Measurements from ENCODE around the gene KLHDC9.

KLHDC9 gene

GRCh38 chr1:161145832-161146231 lies 47.7 kb downstream of the KLHDC9 start:
- TF ChIP-seq, protein P1, sequence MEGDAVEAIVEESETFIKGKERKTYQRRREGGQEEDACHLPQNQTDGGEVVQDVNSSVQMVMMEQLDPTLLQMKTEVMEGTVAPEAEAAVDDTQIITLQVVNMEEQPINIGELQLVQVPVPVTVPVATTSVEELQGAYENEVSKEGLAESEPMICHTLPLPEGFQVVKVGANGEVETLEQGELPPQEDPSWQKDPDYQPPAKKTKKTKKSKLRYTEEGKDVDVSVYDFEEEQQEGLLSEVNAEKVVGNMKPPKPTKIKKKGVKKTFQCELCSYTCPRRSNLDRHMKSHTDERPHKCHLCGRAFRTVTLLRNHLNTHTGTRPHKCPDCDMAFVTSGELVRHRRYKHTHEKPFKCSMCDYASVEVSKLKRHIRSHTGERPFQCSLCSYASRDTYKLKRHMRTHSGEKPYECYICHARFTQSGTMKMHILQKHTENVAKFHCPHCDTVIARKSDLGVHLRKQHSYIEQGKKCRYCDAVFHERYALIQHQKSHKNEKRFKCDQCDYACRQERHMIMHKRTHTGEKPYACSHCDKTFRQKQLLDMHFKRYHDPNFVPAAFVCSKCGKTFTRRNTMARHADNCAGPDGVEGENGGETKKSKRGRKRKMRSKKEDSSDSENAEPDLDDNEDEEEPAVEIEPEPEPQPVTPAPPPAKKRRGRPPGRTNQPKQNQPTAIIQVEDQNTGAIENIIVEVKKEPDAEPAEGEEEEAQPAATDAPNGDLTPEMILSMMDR (conservative IDR thresholded peaks at IDR 0.05; ENCODE audit: low read depth, low read length), result no peak
- DNase-seq (ENCODE audit: low read depth), result no peak
- H3K4me3 ChIP-seq (ENCODE audit: low read depth, low read length), result no peak overlapping the region

All from choroid plexus epithelial cell (primary cell).